ENCODE measurements around the gene RPL37A. TPM values are rescaled to one million over a fixed set of nuclear protein-coding genes. Genes with fewer than 3 reads are reported as not detected.

RPL37A gene
- polyA plus RNA-seq, 1 donor from 2014 or later = 1,655 TPM

DNA sequence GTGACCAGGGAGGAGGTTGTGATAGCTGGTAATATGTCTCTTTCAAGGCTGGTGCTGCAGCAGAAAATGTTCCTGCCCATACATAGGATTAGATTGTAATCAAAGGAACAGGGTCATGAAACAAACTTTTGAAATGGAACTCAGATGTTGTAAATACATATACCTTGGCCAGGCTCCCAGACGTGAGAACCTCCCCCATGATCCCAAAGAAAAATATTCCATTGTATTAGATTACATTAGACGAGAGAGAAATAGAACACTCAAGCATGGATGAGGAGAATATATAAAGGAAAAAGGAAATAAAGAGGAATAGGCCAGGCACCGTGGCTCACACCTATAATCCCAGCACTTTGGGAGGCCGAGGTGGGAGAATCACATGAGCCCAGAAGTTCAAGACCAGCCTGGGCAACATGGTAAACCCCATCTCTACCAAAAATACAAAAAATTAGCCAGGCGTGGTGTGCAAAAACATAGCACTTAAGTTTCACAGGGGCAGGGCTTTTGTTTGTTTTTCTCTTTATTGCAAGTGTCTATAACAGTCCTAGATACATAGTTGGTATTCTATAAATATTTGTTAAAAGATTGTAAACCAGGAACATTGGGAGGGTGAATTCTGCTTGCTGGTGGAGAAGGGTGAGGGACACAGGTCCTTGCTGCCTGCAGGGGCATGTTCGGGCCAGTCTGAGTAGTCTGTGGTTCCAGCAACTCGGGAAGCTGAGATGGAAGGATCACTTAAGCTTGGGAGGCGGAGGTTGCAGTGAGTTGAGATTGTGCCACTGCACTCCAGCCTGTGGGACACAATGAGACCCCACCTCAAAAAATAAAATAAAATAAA is 52.8 kb downstream of the RPL37A start:
- TF ChIP-seq SMC3 (conservative IDR thresholded peaks at IDR 0.05; ENCODE audit: poor library complexity) = no peak
- TF ChIP-seq MXI1 (conservative IDR thresholded peaks at IDR 0.05; ENCODE audit: poor library complexity, severe bottlenecking) = no peak
- TF ChIP-seq, protein P1, sequence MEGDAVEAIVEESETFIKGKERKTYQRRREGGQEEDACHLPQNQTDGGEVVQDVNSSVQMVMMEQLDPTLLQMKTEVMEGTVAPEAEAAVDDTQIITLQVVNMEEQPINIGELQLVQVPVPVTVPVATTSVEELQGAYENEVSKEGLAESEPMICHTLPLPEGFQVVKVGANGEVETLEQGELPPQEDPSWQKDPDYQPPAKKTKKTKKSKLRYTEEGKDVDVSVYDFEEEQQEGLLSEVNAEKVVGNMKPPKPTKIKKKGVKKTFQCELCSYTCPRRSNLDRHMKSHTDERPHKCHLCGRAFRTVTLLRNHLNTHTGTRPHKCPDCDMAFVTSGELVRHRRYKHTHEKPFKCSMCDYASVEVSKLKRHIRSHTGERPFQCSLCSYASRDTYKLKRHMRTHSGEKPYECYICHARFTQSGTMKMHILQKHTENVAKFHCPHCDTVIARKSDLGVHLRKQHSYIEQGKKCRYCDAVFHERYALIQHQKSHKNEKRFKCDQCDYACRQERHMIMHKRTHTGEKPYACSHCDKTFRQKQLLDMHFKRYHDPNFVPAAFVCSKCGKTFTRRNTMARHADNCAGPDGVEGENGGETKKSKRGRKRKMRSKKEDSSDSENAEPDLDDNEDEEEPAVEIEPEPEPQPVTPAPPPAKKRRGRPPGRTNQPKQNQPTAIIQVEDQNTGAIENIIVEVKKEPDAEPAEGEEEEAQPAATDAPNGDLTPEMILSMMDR (IDR thresholded peaks at IDR 0.05; ENCODE audit: poor library complexity, severe bottlenecking) = no peak
- TF ChIP-seq, protein P2, sequence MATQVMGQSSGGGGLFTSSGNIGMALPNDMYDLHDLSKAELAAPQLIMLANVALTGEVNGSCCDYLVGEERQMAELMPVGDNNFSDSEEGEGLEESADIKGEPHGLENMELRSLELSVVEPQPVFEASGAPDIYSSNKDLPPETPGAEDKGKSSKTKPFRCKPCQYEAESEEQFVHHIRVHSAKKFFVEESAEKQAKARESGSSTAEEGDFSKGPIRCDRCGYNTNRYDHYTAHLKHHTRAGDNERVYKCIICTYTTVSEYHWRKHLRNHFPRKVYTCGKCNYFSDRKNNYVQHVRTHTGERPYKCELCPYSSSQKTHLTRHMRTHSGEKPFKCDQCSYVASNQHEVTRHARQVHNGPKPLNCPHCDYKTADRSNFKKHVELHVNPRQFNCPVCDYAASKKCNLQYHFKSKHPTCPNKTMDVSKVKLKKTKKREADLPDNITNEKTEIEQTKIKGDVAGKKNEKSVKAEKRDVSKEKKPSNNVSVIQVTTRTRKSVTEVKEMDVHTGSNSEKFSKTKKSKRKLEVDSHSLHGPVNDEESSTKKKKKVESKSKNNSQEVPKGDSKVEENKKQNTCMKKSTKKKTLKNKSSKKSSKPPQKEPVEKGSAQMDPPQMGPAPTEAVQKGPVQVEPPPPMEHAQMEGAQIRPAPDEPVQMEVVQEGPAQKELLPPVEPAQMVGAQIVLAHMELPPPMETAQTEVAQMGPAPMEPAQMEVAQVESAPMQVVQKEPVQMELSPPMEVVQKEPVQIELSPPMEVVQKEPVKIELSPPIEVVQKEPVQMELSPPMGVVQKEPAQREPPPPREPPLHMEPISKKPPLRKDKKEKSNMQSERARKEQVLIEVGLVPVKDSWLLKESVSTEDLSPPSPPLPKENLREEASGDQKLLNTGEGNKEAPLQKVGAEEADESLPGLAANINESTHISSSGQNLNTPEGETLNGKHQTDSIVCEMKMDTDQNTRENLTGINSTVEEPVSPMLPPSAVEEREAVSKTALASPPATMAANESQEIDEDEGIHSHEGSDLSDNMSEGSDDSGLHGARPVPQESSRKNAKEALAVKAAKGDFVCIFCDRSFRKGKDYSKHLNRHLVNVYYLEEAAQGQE (IDR thresholded peaks at IDR 0.05; ENCODE audit: borderline replicate concordance) = no peak
- TF ChIP-seq EP300 (conservative IDR thresholded peaks at IDR 0.05; ENCODE audit: poor library complexity, severe bottlenecking) = no peak
- no peak for TF ChIP-seq POLR2AphosphoS5 (IDR thresholded peaks at IDR 0.05)
- TF ChIP-seq TAF1 (IDR thresholded peaks at IDR 0.05; ENCODE audit: low read depth) = no peak
- no peak for TF ChIP-seq RAD21 (conservative IDR thresholded peaks at IDR 0.05)
- no peak for TF ChIP-seq EZH2 (IDR thresholded peaks at IDR 0.05; ENCODE audit: borderline replicate concordance, insufficient read depth, low read length, poor library complexity, severe bottlenecking)
- Histone ChIP-seq H3K4me2 (ENCODE audit: low read length) (no peak overlapping the region), H3K27ac (ENCODE audit: low read length) (no peak overlapping the region), H3K4me3 (ENCODE audit: low read length) (no peak overlapping the region), H3K9me3 (ENCODE audit: low read length) (no peaks in the 10 kb centered on the region), H2AFZ (ENCODE audit: low read depth, low read length) (no peak overlapping the region), H3K9me2 (ENCODE audit: insufficient read depth, low read length) (no peaks in the 10 kb centered on the region), H3K36me3 (ENCODE audit: insufficient read depth, low read length) (no peaks in the 10 kb centered on the region), H3F3A (ENCODE audit: insufficient read depth, low read length, poor library complexity, severe bottlenecking) (no peaks in the 10 kb centered on the region), H3K9ac (ENCODE audit: low read length) (no peak overlapping the region), H4K20me1 (ENCODE audit: insufficient read depth) (no peaks in the 10 kb centered on the region), H3K79me2 (replicated peaks; ENCODE audit: insufficient read depth, low read length) (no peaks in the 10 kb centered on the region), H3K27me3 (ENCODE audit: insufficient read depth, low read depth, low read length) (no peaks in the 10 kb centered on the region)

DNA sequence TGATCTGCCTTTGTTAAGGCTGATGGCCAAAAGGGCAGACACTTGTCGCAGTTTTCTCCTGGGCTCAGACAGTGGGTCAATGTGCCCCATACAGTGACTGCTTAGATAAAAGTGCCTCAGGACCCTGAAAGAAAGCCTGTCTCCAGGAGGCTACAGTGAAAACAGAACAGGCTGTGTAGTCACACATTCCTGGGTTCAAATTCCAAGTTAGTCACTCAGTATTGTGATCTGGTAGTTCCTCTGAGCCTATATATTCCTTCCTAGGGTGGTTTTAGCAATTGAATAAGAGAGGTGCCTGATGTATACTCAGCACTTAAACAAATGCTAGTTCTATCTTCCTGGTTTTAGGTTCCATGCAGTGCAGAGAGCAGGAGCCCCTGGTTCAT is 54.4 kb downstream of the RPL37A start:
- Histone ChIP-seq H3K9ac (ENCODE audit: low read length) (no peak overlapping the region), H3K9me2 (ENCODE audit: insufficient read depth, low read length) (no peaks in the 10 kb centered on the region), H3K79me2 (replicated peaks; ENCODE audit: insufficient read depth, low read length) (no peaks in the 10 kb centered on the region), H3F3A (ENCODE audit: insufficient read depth, low read length, poor library complexity, severe bottlenecking) (no peaks in the 10 kb centered on the region), H3K27me3 (ENCODE audit: insufficient read depth, low read depth, low read length) (no peaks in the 10 kb centered on the region), H2AFZ (ENCODE audit: low read depth, low read length) (no peak overlapping the region), H3K9me3 (ENCODE audit: low read length) (no peaks in the 10 kb centered on the region), H3K27ac (ENCODE audit: low read length) (no peak overlapping the region), H3K4me2 (ENCODE audit: low read length) (no peak overlapping the region), H4K20me1 (ENCODE audit: insufficient read depth) (no peaks in the 10 kb centered on the region), H3K4me3 (ENCODE audit: low read length) (no peak overlapping the region), H3K36me3 (ENCODE audit: insufficient read depth, low read length) (no peaks in the 10 kb centered on the region)
- TF ChIP-seq, protein P2 (IDR thresholded peaks at IDR 0.05; ENCODE audit: borderline replicate concordance) = no peak
- TF ChIP-seq EZH2 (IDR thresholded peaks at IDR 0.05; ENCODE audit: borderline replicate concordance, insufficient read depth, low read length, poor library complexity, severe bottlenecking) (no peak), RAD21 (conservative IDR thresholded peaks at IDR 0.05) (no peak), POLR2AphosphoS5 (IDR thresholded peaks at IDR 0.05) (no peak), MXI1 (conservative IDR thresholded peaks at IDR 0.05; ENCODE audit: poor library complexity, severe bottlenecking) (no peak), SMC3 (conservative IDR thresholded peaks at IDR 0.05; ENCODE audit: poor library complexity) (no peak), EP300 (conservative IDR thresholded peaks at IDR 0.05; ENCODE audit: poor library complexity, severe bottlenecking) (no peak), TAF1 (IDR thresholded peaks at IDR 0.05; ENCODE audit: low read depth) (no peak)
- TF ChIP-seq, protein P1 (IDR thresholded peaks at IDR 0.05; ENCODE audit: poor library complexity, severe bottlenecking) = no peak

Measured in neural cell (in vitro differentiated cells).